Measurements from ENCODE around the gene RELT.

- TF ChIP-seq, protein P1, sequence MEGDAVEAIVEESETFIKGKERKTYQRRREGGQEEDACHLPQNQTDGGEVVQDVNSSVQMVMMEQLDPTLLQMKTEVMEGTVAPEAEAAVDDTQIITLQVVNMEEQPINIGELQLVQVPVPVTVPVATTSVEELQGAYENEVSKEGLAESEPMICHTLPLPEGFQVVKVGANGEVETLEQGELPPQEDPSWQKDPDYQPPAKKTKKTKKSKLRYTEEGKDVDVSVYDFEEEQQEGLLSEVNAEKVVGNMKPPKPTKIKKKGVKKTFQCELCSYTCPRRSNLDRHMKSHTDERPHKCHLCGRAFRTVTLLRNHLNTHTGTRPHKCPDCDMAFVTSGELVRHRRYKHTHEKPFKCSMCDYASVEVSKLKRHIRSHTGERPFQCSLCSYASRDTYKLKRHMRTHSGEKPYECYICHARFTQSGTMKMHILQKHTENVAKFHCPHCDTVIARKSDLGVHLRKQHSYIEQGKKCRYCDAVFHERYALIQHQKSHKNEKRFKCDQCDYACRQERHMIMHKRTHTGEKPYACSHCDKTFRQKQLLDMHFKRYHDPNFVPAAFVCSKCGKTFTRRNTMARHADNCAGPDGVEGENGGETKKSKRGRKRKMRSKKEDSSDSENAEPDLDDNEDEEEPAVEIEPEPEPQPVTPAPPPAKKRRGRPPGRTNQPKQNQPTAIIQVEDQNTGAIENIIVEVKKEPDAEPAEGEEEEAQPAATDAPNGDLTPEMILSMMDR (conservative IDR thresholded peaks at IDR 0.05; ENCODE audit: low read length): no peak
- TF ChIP-seq EZH2phosphoT487 (IDR thresholded peaks at IDR 0.05; ENCODE audit: borderline replicate concordance, low read depth, low read length): no peak
Observed at GRCh38 chr11:73428227-73428626, 52.0 kb downstream of the RELT start.
